HG03378 (cell line): ENCODE measurements around the gene BACE2.
"Not testable (repeated sequence)": the region's sequence is repeated elsewhere in the genome, so short reads cannot be mapped to it uniquely, and the experiment has no call there.

Source experiments
- ATAC-seq: cut with Tn5 transposase; IDR thresholded peaks from one replicate; pipeline ENCODE4 v1.9.1; 2021; ENCODE audit warnings: mild to moderate bottlenecking, moderate library complexity; ENCODE audit not compliant: unreplicated experiment

The BACE2 gene

DNA sequence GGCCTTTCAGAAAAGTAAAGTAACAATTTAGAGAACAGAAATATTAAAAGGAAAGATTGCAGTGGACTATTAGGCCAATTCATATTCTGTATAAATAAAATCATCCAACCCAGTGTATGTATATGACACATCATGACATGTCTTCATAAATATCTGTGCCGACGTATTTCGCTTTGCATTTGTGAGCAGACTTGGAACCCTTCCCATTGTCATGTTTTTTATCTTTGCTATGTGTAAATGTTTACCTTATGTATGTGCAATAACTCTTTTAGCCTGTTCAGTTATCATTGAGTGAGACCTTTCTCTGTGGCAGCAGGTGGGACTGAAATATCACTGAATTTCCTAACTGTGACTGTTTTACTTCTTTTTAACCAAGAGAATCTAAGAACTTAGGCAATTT lies 90.7 kb downstream of the BACE2 start:
- no peak for ATAC-seq

DNA sequence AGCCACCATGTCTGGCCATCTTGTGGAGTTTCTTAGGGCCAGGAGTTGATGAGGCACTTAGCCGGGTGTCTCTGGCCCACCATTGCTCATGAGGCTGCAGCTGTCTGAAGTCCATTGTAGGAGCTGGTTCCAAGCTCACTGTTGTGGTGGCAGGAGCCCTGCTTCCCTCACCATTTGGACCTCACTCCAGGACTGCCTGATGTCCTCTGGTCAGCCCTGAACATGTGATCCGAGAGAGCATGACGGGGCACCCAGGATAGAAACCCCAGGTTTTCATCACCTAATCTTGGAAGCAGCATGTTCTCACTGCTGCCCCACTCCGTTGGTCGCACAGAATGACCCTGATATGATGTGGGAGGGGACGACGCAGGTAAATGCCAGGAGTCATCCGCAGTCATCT lies 92.5 kb downstream of the BACE2 start:
- ATAC-seq, result no peak

DNA sequence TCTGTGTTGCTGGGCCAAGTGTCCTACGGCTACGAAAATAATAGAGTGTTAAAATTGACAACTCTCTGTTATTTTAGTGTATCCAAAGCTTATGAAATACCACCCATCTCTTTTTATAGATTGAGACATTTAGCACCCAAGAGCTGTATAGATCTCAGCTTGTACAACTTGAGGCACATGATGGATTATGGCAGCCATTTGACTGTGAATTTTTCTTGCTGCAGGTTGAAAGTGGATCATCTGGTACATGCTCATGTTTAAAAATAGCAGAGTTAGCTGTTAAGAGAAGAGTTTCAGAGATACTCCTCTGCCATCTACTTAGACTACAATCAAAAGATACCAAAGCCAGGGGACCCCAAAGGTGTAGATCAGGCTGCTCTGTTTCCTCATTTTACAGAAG lies 99.4 kb downstream of the BACE2 start:
- ATAC-seq, result no peak

DNA sequence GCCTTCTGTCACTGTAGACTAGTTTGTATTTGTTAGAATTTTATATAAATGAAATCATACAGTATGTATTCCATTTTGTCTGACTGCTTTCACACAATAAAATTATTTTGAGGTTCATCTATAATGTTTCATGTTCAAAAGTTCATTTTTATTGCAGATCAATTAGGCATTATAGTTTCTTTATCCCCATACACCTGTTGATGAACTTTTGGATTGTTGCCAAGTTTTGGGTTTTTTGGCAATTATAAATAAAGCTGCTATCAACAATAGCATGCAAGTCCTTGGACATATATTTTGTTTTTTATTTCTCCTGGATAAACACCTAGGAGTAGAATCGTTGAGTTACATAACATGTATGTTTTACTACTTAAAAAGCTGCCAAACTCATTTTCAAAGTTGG lies 101.6 kb downstream of the BACE2 start:
- no peak for ATAC-seq

DNA sequence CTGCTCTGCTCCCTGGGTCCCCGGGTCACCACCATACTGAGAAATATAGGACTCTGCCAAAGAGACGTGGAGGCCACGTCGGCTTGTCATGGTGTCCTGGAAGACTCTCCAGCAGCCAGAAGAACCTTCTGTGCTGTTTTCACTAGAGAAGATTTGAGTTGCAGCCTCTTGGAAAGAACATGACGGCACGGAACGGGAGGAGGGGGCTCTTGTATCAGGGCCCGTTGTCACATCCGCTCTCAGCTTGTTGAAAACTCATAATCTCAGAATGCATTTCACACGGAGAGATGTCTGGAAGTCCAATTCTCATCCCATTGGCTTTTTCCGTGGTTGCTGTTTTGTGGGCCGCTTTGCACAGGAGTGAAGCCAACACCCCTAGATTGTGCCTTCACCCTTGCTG lies 109.2 kb downstream of the BACE2 start:
- ATAC-seq, result no peak

DNA sequence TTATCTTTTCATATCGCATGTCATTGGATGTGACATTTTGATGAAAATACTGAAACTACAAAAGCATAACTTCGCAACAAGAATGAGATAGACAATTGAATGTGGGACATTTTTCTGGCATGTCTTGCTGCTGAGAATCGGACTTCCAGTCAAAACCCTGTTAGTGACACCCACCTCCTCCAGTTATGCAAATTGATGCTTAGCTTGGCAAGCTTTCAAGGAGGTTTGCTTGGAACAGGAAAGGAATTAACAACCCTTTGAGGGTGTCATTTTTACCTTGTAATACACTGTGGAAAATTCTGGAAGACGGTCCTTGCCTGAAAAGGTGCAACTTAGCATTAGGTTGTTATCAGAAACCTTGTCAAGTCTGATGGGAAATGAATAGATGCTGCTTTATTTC lies 109.9 kb downstream of the BACE2 start:
- ATAC-seq, result no peak

DNA sequence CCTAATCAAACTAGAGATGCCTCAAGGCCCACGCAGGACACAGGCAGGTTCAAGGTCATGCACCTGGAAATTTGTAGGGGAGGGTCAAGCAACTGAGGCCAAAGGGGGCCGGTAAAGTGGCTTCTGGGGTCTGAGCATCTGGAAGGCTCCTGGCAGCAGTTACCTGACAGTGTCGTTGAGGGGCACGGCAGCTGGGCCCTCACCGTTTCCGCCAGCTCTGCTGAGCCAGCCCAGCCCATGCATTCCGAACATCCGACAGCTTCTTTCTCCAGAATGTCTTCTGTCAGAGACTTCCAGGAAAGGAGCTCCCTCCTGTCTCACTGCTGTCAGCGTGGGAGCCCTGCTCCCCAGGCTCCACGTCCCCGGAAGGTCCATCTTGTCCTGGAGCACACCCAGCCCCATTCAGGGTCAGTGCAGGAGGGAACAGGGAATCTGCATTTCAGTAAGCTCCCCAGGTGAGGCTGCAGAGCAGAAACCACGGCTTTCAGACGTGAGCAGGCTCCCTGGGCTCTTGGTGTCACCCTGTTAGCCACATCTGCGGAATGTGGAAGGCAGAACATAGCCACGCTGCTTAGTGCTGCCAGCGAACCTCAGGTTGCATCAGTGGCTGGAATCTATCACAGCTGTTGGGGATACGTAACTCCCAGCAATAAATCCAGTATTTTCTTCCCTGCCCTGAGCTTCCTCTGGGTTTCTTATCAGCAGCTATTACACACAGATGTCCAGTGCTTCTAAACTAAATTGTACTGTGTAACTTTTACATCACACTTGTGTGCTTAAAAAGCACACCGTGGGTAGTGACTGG lies 112.4 kb downstream of the BACE2 start:
- ATAC-seq, result no peak

DNA sequence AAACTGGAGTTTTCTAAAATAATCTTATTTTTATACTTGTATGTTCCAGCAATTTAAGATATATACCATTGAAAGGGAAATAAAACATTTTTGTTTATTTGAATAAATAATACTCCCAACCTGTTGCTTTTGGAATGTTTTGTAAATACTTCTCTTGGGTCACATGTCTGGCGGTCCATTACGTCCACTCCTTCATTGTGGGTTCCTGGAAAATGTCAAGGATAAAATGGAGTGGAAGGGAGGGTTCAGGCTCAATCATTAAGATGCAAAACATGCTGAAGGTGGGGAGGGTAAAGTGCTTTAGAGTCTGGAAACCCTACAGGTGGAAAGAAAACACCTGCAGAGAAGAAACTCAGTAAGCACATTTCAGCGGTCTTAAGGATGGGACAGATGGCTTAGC lies 114.5 kb downstream of the BACE2 start:
- ATAC-seq, result no peak

DNA sequence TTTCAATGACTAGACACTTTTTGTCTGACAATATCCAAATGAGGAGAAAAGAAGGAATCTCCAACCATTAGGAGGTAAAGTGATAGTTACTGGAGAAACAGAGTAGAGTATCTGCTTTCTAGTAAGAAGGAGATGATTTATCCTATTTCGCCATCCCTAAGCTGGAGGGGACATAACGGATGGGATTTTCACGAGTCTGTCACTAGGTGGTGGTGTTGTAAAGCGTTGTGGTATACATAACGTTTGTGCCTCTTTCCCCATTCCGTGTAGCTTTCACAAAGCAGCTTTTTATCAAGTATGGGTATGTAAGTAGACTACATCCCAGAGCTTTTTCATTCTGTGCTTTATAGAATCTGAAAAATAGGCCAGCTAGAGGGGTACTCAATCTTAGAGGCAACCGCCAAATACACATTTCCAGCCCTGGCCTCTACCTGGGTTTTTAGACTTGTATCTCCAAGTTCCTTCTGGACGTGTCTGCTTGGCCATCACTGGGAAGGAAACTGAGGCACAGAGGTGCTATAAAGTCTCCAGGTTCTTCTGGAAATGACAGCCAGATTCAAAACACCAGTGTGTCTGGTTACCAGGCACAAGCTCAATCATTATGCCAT lies 115.4 kb downstream of the BACE2 start:
- peak; percentile 49 for ATAC-seq

DNA sequence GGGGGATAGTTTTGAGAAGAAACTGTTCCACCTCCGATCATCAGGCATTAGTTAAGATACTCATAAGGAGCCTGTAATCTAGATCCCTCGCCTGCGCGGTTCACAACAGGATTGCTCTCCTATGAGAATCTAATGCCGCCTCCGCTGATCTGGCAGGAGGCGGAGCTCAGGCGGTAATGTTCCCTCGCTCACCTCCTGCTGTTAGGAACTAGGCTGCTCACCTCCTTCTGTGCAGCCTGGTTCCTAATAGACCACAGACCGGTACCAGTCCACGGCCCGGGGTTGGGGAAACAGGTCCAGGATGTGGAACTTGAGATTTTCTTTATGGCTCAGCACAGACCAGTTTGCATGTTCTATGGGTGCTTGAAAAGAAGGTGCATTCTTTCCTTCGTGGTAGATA lies 121.5 kb downstream of the BACE2 start:
- ATAC-seq, result no peak

DNA sequence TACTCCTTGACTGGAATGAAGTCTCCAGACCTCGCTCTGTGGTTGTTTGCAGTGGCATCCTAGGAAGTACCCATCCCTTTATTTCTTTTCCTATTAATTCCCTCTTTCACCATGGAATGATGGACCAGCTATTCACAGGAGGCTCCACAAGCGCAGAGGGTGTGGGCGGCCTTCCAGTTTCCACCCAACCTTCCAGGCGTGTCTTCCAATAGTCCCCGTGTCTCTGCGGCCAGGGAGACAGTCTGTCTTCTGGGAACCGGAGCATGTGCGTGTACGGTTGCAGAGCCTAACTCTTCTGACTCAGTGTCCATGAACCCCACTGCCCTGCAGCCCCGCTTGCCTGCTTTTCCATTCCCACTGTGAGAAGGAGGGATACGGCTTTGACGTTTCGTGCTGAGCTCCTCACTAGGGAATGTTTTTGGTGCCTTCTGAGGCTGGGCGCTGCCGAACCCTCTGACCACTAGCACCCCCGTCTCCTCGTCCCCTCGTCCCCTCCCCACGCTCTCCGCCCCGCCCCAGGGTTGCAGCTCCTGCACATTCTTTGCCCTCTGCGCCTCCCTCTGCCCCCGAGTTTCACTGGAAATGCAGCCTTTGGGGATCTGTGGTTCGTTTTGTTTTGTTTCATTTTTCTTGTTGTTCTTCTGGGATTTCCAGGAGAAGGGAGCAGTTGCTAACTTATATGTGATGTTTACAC lies 122.3 kb downstream of the BACE2 start:
- ATAC-seq, result no peak

DNA sequence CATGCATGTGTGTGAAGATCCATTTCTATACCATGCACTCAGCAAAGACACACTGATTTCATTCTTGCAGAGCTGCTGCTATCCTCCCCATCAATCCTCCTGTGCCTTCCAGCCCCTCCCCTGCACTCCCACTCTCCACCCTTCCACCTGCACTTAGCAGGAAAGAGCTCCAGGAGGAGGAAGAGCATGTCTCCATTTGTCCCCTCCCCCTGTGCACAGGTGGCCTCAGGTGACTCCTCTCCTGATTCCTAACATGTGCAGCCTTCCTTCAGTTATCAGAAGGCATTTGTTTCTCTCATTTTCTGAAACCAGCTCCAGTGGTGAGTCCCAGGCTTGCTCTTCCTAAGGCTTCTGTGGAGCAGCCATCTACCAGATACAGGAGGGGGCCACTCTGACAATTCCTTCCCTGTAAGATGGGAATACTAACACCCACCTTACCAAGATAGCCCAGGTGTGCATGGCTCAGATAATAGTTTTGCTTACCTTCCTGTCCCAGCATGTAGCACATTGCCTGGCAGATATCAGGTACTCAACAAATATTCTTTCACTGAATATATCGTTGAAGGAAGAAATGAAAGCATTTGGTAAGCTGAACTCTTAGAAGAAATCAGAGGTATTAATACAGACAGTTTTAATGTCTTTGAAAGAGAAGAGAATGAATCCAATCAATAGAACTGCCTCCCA lies 126.7 kb downstream of the BACE2 start:
- ATAC-seq, result no peak

DNA sequence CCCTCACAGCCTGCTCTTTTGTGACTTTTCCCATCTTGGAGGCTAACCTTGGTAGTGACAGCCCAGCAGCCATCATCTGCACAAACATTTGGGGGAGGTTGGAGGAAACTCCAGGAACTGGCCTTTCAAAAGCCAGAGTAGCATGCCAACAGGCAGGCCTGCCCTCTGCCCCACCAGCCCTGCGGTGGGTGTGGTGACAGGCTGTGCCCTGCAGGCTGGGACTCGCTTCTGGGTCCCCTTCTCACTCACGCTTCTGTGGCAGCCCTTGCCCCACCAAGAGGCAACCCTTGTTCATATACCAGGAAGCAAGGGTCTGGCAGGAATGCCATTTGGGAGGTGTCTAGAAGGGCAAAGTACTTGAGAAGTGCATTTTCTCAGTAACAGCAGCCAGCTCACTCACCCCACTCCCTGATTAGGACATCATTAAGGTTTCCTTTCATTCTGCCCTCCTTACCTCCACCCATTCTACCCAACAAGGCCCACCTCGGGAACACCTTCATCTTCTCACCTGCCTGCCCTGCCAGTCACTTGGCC lies 127.8 kb downstream of the BACE2 start:
- no peak for ATAC-seq

DNA sequence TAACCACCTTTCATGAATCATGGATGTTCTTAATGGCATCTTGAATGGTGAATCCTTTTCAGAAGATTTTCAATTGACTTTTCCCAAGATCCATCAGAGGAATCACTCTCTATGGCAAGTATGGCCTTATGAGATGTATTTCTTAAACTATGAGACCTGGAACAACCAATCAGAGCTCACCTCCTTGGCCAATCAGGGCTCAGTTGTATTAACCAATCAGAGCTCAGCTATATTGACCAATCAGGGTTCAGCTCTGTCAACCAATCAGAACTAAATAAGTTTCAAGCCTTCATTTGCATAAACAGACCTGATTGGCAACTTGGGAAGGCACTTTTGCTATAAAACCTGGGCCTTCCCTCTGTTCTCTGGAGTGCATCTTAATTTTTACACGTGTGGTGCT lies 135.0 kb downstream of the BACE2 start:
- no peak for ATAC-seq

DNA sequence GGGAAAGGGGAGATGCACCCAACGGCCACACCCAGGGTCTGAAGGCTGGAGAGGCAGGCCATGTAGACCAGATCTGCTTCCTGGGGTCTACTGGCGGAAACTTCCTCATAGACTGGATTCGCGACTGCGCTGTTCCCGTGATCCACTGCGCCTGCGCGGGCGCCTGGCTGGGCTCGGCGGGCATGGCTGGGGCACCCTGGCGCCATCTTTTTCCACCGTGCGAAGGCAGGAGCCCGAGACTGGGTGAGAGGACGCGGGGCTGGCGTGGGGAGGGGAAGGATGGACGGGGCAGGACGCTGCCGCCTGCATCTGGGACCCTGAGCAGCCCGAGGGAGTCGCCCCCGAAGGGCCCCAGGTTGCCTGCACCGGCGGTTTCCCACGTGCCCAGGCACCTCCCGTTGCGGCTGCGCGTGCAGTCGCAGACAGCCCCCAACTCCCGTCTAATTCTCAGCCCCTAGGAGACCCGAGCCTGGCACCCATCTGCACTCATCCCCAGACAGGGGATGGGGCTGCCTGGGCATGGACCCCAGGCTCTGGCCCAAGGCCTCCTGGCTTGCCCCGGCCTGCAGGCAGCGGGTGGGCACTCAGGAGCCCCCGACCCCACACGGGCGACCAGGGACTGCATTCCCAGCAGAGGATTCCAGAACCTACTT lies 136.2 kb downstream of the BACE2 start:
- no peak for ATAC-seq

DNA sequence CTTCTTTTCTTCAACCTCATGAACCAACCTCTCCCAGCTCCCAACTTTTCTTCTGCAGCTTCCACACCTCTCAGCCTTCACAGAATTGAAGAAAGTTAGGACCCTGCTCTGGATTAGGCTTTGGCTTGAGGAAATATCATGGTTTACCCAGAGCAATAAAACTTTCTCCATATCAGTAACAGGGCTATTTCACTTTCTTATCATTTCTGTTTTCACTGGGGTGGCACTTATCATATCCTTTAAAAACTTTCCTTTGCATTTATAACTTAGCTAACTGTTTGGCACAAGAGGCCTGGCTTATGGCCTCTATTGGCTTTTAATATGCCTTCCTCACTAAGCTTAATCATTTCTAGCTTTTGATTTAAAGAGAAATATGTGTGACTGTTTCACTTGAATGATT lies 139.3 kb downstream of the BACE2 start:
- ATAC-seq, result no peak

DNA sequence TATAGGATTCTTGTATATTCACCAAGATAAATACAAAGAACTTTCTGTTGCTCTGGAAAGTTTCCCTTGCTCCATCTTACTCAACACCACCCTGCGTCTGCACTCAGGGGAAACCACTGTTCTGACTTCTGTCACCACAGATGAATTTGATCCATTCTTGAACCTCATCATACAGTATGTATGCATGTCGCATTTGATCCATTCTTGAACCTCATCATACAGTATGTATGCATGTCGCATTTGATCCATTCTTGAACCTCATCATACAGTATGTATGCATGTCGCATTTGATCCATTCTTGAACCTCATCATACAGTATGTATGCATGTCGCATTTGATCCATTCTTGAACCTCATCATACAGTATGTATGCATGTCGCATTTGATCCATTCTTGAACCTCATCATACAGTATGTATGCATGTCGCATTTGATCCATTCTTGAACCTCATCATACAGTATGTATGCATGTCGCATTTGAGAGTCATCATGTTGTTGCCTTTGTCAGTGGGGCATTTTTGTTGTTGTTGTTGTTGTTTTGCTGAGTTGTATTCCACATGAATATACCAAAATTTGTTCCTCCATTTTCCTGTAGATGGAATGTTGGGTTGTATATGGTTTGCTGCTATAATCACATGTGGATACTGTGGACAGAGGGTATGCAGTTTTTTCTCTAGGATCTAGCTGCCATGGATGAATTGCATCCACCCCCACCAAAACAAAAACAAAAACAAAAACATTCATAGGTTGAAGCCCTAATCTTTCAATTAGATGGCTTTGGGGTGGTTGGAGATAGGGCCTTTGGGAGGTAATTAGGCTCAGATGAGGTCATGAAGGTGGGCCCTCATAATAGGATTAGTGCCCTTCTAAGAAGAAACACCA lies 145.6 kb downstream of the BACE2 start:
- not testable (repeated sequence) for ATAC-seq

DNA sequence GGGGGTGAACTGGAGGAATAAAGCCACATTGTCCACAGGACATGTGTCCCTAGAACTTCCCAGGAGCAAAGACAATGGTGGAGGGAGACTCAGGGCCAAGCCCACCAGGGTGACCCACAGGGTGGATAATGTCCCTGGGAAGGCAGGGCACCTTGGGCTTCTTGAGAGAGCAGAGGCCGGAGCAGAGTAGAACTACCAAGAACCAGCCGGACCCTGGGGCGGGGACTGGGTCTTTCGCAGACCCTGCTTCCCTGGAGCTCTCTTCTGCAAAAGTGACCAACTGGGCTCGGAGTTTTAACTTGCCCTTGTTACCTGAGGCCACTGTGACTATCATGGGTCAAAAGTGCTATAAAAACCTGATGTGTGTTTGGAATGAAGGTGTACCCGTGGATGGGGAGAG lies 147.8 kb downstream of the BACE2 start:
- ATAC-seq, result no peak

DNA sequence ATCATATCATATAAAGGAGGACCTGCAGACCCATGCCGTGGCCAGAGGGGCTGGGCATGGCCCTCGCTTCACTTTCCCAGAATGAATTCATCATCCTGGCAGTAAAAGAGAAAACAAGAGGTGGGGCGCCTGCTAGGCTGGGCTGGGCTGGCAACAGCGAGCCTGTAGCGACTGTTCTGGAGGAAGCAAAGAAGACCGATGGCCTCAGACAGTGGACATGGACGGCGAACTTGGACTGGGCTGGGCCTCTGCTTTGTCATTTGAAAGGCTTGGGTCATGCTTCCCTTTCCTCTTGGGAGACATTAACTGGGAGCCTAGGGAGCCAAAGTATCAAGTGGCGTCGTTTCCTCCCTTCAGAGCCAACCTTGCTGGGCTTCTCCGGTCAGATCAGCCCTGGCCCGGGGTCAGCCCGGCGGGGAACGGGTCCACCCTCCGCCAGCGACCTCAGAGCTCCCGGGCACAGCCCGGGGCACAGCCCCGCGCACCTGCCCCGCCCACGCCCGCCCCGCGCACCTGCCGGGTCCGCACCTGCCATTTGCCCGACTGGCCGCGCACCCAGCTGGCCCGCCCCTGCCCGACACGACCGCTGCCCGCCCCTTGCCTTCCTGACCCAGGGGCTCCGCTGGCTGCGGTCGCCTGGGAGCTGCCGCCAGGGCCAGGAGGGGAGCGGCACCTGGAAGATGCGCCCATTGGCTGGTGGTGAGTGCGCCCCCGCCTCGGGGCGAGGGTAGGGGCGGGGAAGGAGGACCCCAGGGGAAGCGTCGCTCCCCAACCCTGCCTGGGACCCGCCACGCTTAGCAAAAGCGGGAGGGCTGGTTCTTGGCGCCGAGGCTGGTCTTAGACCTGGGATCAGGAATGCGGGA lies 148.5 kb downstream of the BACE2 start, which contains the start of gene FAM3B:
TSS of gene FAM3B (plus strand) at position 602 of the 863 bp plus-strand sequence. CDS start at position 681, 79 bp downstream.
- ATAC-seq, result no peak
